OCI-LY7 (cell line): ENCODE data around the gene NR2F6.

ENCODE experiments used
- EZH2phosphoT487 ChIP-seq: fragments of 200-600 bp; sonication (generic); IDR thresholded peaks from 2 replicates; pipeline ENCODE4 v1.6.1; 2018; ENCODE audit warnings: low read depth, borderline replicate concordance, mild to moderate bottlenecking, mixed run types, antibody characterized with exemption, low read length, moderate library complexity, mixed read lengths
- TF ChIP-seq, protein P1 (sequence below): fragments of 200-600 bp; sonication (generic); conservative IDR thresholded peaks from 2 replicates; pipeline ENCODE4 v1.5.1; 2014; ENCODE audit warnings: mild to moderate bottlenecking, antibody characterized with exemption, low read length, moderate library complexity, mixed read lengths

DNA sequence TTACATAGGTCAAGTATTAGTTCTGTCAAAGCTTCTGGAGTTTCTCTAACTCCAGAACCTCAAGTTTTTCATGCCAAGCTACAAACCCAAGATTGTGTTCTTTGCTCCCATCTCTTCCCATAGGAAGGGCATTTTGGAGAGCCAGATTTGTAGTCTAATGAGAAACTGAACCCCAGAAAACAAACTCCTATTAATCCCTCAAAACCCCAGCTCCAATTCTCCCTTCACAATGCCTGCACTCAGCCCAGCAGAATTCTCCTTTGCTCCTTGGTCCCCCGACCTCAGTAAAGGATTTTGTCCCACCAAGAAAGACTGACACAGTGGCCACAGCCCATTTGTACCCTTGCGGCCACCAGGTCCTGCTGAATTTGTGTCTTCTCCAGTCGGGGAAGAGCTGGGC, 10.4 kb upstream of the NR2F6 start:
- TF ChIP-seq, protein P1, sequence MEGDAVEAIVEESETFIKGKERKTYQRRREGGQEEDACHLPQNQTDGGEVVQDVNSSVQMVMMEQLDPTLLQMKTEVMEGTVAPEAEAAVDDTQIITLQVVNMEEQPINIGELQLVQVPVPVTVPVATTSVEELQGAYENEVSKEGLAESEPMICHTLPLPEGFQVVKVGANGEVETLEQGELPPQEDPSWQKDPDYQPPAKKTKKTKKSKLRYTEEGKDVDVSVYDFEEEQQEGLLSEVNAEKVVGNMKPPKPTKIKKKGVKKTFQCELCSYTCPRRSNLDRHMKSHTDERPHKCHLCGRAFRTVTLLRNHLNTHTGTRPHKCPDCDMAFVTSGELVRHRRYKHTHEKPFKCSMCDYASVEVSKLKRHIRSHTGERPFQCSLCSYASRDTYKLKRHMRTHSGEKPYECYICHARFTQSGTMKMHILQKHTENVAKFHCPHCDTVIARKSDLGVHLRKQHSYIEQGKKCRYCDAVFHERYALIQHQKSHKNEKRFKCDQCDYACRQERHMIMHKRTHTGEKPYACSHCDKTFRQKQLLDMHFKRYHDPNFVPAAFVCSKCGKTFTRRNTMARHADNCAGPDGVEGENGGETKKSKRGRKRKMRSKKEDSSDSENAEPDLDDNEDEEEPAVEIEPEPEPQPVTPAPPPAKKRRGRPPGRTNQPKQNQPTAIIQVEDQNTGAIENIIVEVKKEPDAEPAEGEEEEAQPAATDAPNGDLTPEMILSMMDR, result no peak
- TF ChIP-seq EZH2phosphoT487, result no peak
